ENCODE measurements around the gene LSM3. TPM values are rescaled to one million over a fixed set of nuclear protein-coding genes. Genes with fewer than 3 reads are reported as not detected.

LSM3 gene
- total RNA-seq, 4 donors from 2014 or later, result 7.9 to 15.6 (median 12.7) TPM

GRCh38 chr3:14156201-14156600 lies 22.4 kb upstream of the LSM3 start:
- no peak for TF ChIP-seq EP300 (IDR thresholded peaks at IDR 0.05)
- no peak for TF ChIP-seq CTCF (IDR thresholded peaks at IDR 0.05)
- TF ChIP-seq POLR2A (IDR thresholded peaks at IDR 0.05), result no peak
- TF ChIP-seq POLR2AphosphoS5 (IDR thresholded peaks at IDR 0.05), result no peak
- no peak for ATAC-seq
- no peaks in the 10 kb centered on the region for H3K4me1 ChIP-seq
- no peak overlapping the region for H3K4me3 ChIP-seq
- WGBS, 2 donors (ENCODE audit: low coverage in 1 of 2), result 90% methylated on average over 7 of the region's 7 CpGs; no CpG with 5 or more reads in 1 of the 2 donors
- no peaks in the 10 kb centered on the region for H3K27me3 ChIP-seq
- H3K36me3 ChIP-seq, result peaks cover 9 to 100% of the 10 kb centered on the region in 2 donors
- H3K9me3 ChIP-seq, result peaks cover 0 to 6% (median 0%) of the 10 kb centered on the region in 3 donors
- no peak overlapping the region for H3K27ac ChIP-seq

- Histone ChIP-seq H3K4me3 (no peak overlapping the region), H3K36me3 (peaks cover 9 to 100% of the 10 kb centered on the region in 2 donors), H3K27me3 (no peaks in the 10 kb centered on the region), H3K27ac (no peak overlapping the region), H3K9me3 (peaks cover 0 to 14% (median 0%) of the 10 kb centered on the region in 3 donors), H3K4me1 (no peaks in the 10 kb centered on the region)
- no peak for TF ChIP-seq EP300 (IDR thresholded peaks at IDR 0.05)
- no peak for TF ChIP-seq POLR2A (IDR thresholded peaks at IDR 0.05)
- no peak for TF ChIP-seq CTCF (IDR thresholded peaks at IDR 0.05)
- TF ChIP-seq POLR2AphosphoS5 (IDR thresholded peaks at IDR 0.05), result no peak
- 89 to 96% methylated on average over 5 to 8 of the region's 13 CpGs for WGBS, 2 donors (ENCODE audit: low coverage in 1 of 2)
- no peak for ATAC-seq
These were observed 21.6 kb upstream of the LSM3 start for GRCh38 chr3:14156843-14157561.

- 94 to 100% methylated on average over 1 to 8 of the region's 9 CpGs for whole genome bisulfite sequencing, 2 donors (ENCODE audit: low coverage in 1 of 2)
- TF ChIP-seq CTCF (IDR thresholded peaks at IDR 0.05) (no peak), POLR2AphosphoS5 (IDR thresholded peaks at IDR 0.05) (no peak), EP300 (IDR thresholded peaks at IDR 0.05) (no peak), POLR2A (IDR thresholded peaks at IDR 0.05) (no peak)
- H3K4me3 ChIP-seq, result no peak overlapping the region
- H3K36me3 ChIP-seq, result peaks cover 9 to 100% of the 10 kb centered on the region in 2 donors
- no peaks in the 10 kb centered on the region for H3K4me1 ChIP-seq
- H3K27me3 ChIP-seq, result no peaks in the 10 kb centered on the region
- H3K27ac ChIP-seq, result no peak overlapping the region
- H3K9me3 ChIP-seq, result peaks cover 0 to 16% (median 0%) of the 10 kb centered on the region in 3 donors
- no peak for ATAC-seq
These were observed 20.7 kb upstream of the LSM3 start for GRCh38 chr3:14157951-14158350.

GRCh38 chr3:14158370-14158769 lies 20.2 kb upstream of the LSM3 start:
- Histone ChIP-seq H3K4me3 (no peak overlapping the region), H3K4me1 (no peaks in the 10 kb centered on the region), H3K27ac (no peak overlapping the region), H3K27me3 (no peaks in the 10 kb centered on the region), H3K36me3 (peaks cover 9 to 100% of the 10 kb centered on the region in 2 donors), H3K9me3 (peaks cover 0 to 16% (median 0%) of the 10 kb centered on the region in 3 donors)
- WGBS, 2 donors (ENCODE audit: low coverage in 1 of 2), result 95% methylated on average over 9 to 11 of the region's 14 CpGs
- no peak for TF ChIP-seq CTCF (IDR thresholded peaks at IDR 0.05)
- TF ChIP-seq POLR2A (IDR thresholded peaks at IDR 0.05), result no peak
- TF ChIP-seq POLR2AphosphoS5 (IDR thresholded peaks at IDR 0.05), result no peak
- no peak for TF ChIP-seq EP300 (IDR thresholded peaks at IDR 0.05)
- no peak for ATAC-seq

- no peak overlapping the region for H3K27ac ChIP-seq
- TF ChIP-seq POLR2A (IDR thresholded peaks at IDR 0.05) (no peak), CTCF (IDR thresholded peaks at IDR 0.05) (no peak), EP300 (IDR thresholded peaks at IDR 0.05) (no peak), POLR2AphosphoS5 (IDR thresholded peaks at IDR 0.05) (no peak)
- no peak overlapping the region for H3K4me3 ChIP-seq
- no peak for ATAC-seq
- peaks cover 18 to 100% of the 10 kb centered on the region in 2 donors for H3K36me3 ChIP-seq
- no peaks in the 10 kb centered on the region for H3K27me3 ChIP-seq
- H3K4me1 ChIP-seq, result no peaks in the 10 kb centered on the region
- 92 to 97% methylated on average over 5 of the region's 8 CpGs for WGBS, 2 donors (ENCODE audit: low coverage in 1 of 2)
- H3K9me3 ChIP-seq, result peaks cover 0 to 16% (median 0%) of the 10 kb centered on the region in 3 donors
These were observed 19.2 kb upstream of the LSM3 start for GRCh38 chr3:14159426-14159825.

All from gastroesophageal sphincter (tissue), 4 donors.